HPDE6-E6E7 (cell line): Measurements from ENCODE around the gene LRRTM2.
"Not testable (repeated sequence)": the region's sequence is repeated elsewhere in the genome, so short reads cannot be mapped to it uniquely, and the experiment has no call there.

Source experiments
- DNase-seq: peaks from one replicate; pipeline ENCODE4 v3.0.0; 2011; ENCODE audit warnings: missing footprints; ENCODE audit errors: extremely low spot score

The LRRTM2 gene, protein sequence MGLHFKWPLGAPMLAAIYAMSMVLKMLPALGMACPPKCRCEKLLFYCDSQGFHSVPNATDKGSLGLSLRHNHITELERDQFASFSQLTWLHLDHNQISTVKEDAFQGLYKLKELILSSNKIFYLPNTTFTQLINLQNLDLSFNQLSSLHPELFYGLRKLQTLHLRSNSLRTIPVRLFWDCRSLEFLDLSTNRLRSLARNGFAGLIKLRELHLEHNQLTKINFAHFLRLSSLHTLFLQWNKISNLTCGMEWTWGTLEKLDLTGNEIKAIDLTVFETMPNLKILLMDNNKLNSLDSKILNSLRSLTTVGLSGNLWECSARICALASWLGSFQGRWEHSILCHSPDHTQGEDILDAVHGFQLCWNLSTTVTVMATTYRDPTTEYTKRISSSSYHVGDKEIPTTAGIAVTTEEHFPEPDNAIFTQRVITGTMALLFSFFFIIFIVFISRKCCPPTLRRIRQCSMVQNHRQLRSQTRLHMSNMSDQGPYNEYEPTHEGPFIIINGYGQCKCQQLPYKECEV

DNA sequence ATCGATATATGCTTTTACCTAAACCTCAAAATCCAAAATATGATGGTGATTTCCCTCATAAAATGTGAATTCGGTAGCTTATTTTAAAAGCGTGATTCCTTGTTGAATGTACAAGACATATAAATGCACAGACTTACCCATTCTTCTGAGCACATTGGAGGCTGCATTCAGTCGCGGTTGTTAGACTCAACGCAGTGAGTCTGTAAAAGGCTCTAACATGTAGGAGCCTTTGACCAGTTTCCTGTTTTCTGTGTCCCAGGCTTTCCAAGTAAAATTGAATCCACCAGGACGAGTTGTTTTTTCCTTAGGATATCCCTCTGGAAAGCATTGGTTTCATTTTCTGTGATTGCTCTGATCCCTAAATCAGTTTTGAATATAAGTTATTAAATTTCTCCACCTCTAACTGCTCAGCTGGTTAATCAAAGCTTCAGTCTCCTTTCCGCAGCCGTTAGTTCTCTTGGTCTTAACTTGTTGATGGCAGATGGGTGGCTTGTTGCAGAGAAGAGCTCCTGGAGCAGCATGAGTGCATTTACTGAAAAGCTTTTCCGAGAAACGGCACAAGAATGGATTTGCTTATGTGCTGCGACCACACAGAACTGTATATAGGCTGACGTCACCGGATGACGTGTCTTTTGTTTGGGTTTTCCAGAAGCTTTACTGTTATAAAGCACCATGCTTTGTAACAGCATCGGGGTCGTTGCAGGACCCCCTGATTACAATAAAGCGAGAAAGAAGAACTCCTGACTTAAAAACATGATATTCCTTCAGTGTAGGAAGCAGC lies at the start of gene LRRTM2:
Gene LRRTM2 (minus strand): TSS at position 565 of the 781 bp plus-strand sequence. CDS start 424 bp downstream, at position 141.
- DNase-seq = no peak

- DNase-seq = no peak
Observed at GRCh38 chr5:138922494-138922893, 47.4 kb upstream of the LRRTM2 start.

DNA sequence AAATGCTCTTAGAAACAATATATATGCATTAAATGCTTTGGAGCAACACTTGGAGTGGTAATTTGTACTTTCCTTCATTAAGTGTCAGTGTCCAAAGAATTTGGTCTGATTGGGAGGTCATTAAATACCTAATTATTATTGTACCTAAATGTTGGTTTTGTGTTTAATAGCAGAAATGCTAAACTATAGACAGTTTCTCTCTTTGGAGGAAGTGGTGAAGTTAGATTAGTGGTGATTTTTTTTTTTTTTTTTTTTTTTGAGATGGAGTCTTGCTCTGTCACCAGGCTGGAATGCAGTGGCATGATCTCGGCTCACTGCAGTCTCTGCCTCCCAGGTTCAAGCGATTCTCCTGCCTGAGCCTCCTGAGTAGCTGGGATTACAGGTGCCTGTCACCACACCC lies 46.2 kb upstream of the LRRTM2 start:
- not testable (repeated sequence) for DNase-seq

DNA sequence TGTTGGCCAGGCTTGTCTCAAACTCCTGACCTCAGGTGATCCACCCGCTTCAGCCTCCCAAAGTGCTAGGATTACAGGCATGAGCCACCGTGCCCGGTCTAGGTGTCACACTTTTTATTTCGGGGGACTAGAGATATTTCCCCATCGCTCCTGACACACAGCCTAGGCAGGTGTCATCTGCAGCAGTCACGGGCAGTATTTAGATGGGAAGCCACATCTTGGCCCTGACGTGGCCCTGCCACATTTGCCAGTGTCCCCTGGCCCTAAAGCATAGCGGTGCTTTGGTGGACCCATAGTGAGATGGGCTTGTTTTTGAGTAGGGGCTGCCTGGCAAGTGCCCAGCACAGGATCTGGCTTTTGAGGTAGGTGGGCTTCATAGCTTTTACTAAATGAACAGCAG lies 45.0 kb upstream of the LRRTM2 start:
- DNase-seq = no peak

GRCh38 chr5:138918686-138919085 lies 43.6 kb upstream of the LRRTM2 start:
- no peak for DNase-seq

- DNase-seq = no peak
Observed at GRCh38 chr5:138914338-138914737, 39.2 kb upstream of the LRRTM2 start.

- DNase-seq = no peak
Observed at GRCh38 chr5:138913773-138914172, 38.6 kb upstream of the LRRTM2 start.

DNA sequence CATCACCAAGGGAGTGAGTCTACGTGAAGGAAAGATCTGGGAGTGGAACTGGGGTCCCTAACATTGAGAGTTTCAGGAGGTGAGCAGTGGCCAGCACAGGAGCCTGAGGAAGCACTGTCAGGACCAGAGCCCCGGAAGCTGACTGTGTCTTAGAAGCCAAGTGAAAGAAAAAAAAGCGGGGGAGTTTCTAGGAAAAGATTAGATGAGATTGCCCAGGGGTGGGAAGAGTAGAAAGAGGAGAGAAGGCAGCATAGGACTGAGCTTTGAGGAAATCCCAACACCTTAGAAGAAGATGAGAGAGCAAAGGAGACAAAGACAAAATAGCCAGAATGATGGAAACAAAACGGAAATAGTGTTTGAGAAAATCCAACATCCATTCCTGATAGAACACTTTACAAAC lies 37.0 kb upstream of the LRRTM2 start:
- no peak for DNase-seq

DNA sequence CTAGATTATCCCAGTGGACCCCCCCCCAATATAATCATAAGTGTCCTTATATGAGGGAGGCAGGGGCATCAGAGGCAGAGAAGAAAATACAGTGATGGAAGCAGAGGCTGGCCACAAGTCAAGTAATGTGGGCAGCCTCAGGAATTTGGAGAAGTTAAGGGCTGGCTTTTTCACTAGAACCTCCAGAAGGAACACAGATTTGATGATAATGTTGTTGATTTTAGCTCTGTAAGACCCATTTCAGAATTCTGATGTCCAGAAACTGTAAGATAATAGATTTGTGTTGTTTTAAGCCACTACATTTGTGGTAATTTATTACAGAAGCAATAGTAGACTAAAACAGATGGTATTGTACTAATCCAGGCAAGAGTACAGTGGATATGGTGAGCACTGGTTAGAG lies 36.3 kb upstream of the LRRTM2 start:
- no peak for DNase-seq

- no peak for DNase-seq
Observed at GRCh38 chr5:138910546-138911185, 35.5 kb upstream of the LRRTM2 start.

GRCh38 chr5:138909734-138910133 lies 34.6 kb upstream of the LRRTM2 start:
- no peak for DNase-seq

- no peak for DNase-seq
Observed at GRCh38 chr5:138905541-138905940, 30.4 kb upstream of the LRRTM2 start.

DNA sequence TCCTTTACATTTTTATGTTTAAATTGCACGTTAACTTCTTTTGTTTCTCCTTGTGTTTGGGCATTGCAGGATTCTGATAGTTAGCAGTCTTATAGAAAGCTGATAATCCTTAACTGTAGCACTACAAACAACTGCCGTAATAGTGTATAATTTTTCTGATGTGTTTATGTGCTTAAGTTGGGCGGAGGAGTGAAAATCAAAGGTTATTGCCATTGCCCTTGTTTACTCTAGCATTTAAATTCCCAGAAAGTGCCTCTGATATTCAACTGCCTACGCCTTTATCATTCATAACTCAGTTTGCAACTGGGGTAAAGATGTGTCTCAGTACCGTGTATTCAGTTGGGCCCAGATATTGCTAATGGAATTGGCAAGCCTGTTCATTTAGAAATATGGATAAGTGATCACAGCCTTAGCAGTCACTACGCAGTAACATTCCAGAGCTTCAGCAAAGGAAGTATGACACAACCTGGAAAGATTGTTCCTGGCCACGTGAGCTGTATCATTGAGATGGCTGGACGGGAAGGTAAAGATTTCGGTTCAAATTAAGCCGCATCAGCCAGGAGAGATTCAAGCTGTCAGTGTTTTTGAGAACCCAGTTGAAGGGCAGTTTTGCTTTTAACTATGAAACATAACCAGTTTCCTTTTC lies 28.1 kb upstream of the LRRTM2 start:
- DNase-seq = peak; percentile 20

DNA sequence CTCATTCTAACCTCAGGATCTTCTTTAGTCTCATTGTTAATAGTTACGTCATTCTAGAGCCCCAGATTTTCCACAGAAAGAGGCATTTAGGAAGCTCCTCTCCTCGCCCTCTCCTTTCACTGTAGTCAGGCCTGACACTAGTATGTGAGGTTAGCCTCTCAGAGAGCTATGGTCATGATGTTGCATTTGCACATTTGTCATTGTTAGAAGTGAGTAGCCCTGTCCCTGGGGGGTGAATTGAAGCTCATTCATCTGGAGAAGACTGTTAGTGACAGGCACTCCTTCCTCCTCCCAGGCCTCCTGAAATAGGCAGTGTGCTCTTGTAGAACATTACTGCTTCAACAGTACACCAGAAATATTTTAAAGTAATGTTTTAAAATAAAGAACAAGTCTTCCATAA lies 26.6 kb upstream of the LRRTM2 start:
- DNase-seq = no peak

DNA sequence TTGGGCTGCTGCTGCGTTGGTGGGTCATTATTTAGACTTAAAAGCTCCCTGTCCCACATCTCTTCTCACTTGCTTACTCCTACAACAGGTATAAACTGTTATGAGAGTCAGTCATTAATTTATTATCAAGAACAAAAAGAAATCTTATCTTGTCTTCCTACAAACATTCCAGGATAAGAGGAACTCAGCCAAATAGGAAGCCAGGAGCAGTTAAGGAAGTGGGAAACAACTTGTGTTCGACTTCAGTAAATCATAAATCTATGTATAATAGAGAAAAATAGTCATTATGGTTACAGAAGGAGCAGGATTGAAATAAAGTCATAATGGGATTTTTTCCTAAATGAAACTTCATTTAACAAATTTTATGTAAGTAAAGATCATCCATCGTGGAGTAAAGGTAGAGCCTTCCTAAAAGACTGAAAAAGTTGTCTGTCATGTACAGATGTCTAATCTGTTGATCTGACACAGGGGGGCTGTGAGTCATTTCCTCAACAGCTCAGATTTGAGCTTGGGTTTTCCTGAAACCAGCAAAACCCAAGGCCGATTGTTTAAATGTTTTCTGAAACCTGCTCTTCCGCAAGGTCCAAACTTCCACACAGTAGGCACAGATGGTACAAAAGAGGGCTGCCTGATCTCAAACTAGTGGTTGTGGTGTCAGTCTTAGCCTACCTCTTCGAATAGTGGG lies 25.3 kb upstream of the LRRTM2 start:
- DNase-seq = peak; percentile 48

DNA sequence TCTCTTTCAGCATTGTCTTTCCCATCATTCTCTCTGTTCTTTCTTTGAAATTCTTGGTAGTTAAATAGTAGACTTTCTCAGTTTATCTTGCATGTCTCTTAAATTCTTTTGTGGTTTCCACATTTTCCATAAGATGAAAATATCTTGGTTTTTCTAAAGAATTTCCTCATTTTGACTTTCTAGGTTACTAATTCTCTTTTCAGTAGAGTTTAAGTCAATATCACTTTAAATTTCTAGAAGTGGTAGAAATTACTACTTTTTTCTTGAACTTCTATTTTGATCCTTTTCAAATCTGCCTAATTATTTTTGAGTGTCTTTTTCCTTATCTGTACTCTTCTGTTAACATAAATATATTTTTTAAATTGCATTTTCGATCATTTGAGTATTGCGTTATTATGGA lies 23.6 kb upstream of the LRRTM2 start:
- no peak for DNase-seq

- DNase-seq = no peak
Observed at GRCh38 chr5:138898299-138898698, 23.2 kb upstream of the LRRTM2 start.

DNA sequence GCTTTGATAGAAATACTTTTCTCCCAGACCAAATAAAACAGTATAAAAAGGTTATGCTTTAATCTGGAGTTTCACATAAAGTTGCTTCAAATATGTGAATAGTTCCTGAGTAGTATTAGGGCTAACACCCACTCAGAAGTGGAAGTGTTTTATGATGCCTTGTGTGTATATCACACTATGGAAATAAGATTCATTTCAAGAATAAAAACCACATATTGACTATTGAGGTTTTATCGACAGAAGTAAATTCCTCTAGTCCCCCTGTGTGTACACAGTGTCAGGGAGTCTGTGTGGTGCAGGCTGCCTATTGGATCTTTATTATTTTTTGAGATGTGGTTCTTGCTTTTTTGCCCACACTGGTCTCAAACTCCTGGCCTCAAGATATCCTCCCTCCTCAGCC lies 20.8 kb upstream of the LRRTM2 start:
- no peak for DNase-seq

GRCh38 chr5:138890644-138891043 lies 15.5 kb upstream of the LRRTM2 start:
- no peak for DNase-seq

DNA sequence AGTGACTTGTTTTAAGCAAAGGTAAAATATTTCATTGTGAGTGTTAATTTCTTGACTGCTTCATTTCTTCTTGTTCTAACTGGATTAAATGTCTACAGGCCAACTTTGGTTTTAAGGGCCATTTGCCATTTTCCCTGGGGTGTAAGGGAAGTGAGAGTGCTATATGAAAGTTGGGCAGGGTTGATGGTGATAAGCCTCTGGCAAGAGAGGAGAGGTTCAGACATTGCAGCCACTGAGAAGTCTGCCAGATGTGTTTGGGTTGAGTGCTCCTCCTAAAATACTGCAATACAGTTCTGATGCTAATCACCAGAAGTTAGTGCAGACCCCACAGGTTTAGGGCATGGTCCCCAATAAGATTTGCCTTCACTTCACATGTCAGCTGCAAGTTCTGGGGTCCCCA lies 14.9 kb upstream of the LRRTM2 start:
- DNase-seq = no peak

DNA sequence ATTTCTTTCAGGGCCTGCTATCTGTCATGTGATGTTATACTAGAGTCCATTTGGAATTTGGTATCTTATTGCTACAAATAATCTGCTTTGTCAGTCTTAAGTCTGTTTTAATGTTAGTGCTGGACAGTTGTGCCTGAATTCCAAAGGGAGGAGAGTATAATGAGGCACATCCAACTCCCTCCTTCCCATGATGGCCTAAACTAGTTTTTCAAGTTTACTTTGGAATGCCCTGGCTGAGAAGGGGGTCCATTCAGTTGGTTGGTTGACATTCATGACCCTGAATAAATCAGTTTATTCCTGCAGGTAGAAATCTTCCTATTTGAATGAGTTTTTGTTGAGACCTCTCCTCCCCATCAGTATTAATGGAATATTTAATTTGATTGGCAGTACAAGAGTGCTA lies 9.4 kb upstream of the LRRTM2 start:
- no peak for DNase-seq
